Astrocyte of the spinal cord (primary cell): ENCODE data around the gene LTN1.
"Not testable (repeated sequence)": the region's sequence is repeated elsewhere in the genome, so short reads cannot be mapped to it uniquely, and the experiment has no call there.

ENCODE experiments used
- DNase-seq: peaks from one replicate; pipeline ENCODE4 v3.0.0; 2011; ENCODE audit warnings: low read depth, low spot score
- H3K4me3 ChIP-seq: 2 replicates; pipeline ENCODE4 v1.5.1; 2011; ENCODE audit warnings: low read depth, mild to moderate bottlenecking, low read length, moderate library complexity
- CTCF ChIP-seq: IDR thresholded peaks from 2 replicates; pipeline ENCODE4 v1.5.1; 2012; ENCODE audit warnings: low read depth, mild to moderate bottlenecking, low read length, inconsistent platforms
- in situ Hi-C: cut with HindIII; loops from 2 replicates; pipeline ENCODE4 v1.10.0; 2017; ENCODE audit warnings: low sequenced_read_pairs

The LTN1 gene

GRCh38 chr21:29007810-29008209 lies 15.1 kb upstream of the LTN1 start:
- H3K4me3 ChIP-seq: no peak overlapping the region
- no peak for DNase-seq
- TF ChIP-seq CTCF: no peak
- in situ Hi-C loops: no loop called here

- in situ Hi-C loops: no loop called here
- no peak overlapping the region for H3K4me3 ChIP-seq
- no peak for DNase-seq
- TF ChIP-seq CTCF: no peak
These were observed 14.5 kb upstream of the LTN1 start for GRCh38 chr21:29007135-29007534.

GRCh38 chr21:29005696-29006095 lies 13.0 kb upstream of the LTN1 start:
- TF ChIP-seq CTCF: no peak
- no peak for DNase-seq
- in situ Hi-C loops: no loop called here
- H3K4me3 ChIP-seq: no peak overlapping the region

- in situ Hi-C loops: no loop called here
- peak overlapping the region; percentile 53 for H3K4me3 ChIP-seq
- no peak for TF ChIP-seq CTCF
- DNase-seq: peak; percentile 97
These were observed 9.9 kb upstream of the LTN1 start for GRCh38 chr21:29002442-29003144.

- in situ Hi-C loops: no loop called here
- peak overlapping the region; percentile 90 for H3K4me3 ChIP-seq
- DNase-seq: no peak
- no peak for TF ChIP-seq CTCF
These were observed 584 bp upstream of the LTN1 start for GRCh38 chr21:28993293-28993629.

- H3K4me3 ChIP-seq: peak overlapping the region; percentile 90
- in situ Hi-C loops: no loop called here
- DNase-seq: no peak
- TF ChIP-seq CTCF: no peak
These were observed 684 bp downstream of the LTN1 start for GRCh38 chr21:28991861-28992525.

- peak; percentile 25 for DNase-seq
- in situ Hi-C loops, H3K4me3 ChIP-seq: not testable (repeated sequence)
These were observed 4.5 kb downstream of the LTN1 start for GRCh38 chr21:28988146-28988545.
